Suprapubic skin (tissue), 3 donors: ENCODE measurements around the gene CNNM4.

Experiments
- CTCF ChIP-seq, 2 donors: fragments of 200-600 bp in 1 of 2; fragments of 450-650 bp in 1 of 2; sonication (generic) in 1 of 2; IDR thresholded peaks; one replicate each; pipeline ENCODE4 v1.5.1; 2016 to 2019; ENCODE audit warnings: antibody characterized with exemption in 2 of 2, mild to moderate bottlenecking in 1 of 2, moderate library complexity in 1 of 2
- POLR2A ChIP-seq, 2 donors: fragments of 450-650 bp; IDR thresholded peaks; one replicate each; pipeline ENCODE4 v1.6.1; 2017; ENCODE audit warnings: antibody characterized with exemption in 2 of 2, mild to moderate bottlenecking in 2 of 2, moderate library complexity in 2 of 2

DNA sequence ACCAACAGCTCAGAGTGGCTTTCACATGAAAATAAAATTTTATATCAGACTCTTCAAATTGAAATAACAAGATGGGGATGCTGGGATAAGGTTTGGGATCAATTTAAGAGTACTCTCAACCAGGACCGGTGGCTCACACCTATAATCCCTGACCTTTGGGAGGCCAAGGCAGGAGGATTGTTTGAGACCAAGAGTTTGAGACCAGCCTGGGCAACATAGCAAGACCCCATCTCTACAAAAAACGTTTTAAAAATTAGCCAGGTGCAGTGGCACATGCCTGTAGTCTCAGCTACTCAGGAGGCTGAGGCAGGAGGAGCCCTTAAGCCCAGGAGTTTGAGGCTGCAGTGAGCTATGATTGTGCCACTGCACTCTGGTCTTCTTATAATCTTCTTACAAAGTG is 23.5 kb upstream of the CNNM4 start:
- TF ChIP-seq CTCF (IDR thresholded peaks at IDR 0.05): no peak
- no peak for TF ChIP-seq POLR2A (IDR thresholded peaks at IDR 0.05)
